Measurements from ENCODE around the gene DMXL2.
A peak's percentile ranks its signal among the peaks of the same experiment; 100 is the strongest.

- peak in 1 of 2 donors; percentile 21 for TF ChIP-seq POLR2A (IDR thresholded peaks at IDR 0.05)
- TF ChIP-seq CTCF (IDR thresholded peaks at IDR 0.05), result no peak
- TF ChIP-seq POLR2AphosphoS5 (IDR thresholded peaks at IDR 0.05), result peak; percentile 42
Measured at GRCh38 chr15:51622604-51623370, at the start of gene DMXL2.
